HepG2 (cell line): ENCODE results near the gene GPR149. TPM values are rescaled to one million over a fixed set of nuclear protein-coding genes. Genes with fewer than 3 reads are reported as not detected.

Source experiments
- ATF6 ChIP-seq: sonication (generic); formaldehyde crosslinking; conservative IDR thresholded peaks from 2 replicates; pipeline ENCODE4 v1.4.0; 2020; ENCODE audit warnings: missing genetic modification reagents
- ATF7 ChIP-seq, 2 experiments: fragments of 450-650 bp in 1 of 2; sonication (generic) in 1 of 2; formaldehyde crosslinking in 1 of 2; IDR thresholded peaks; 2 replicates each; pipeline versions ENCODE4 v1.4.0 to v1.6.1; 2016 to 2020; ENCODE audit warnings: antibody characterized with exemption in 1 of 2, mild to moderate bottlenecking in 1 of 2, missing genetic modification reagents in 1 of 2
- ATRX ChIP-seq: sonication (generic); formaldehyde crosslinking; IDR thresholded peaks from 2 replicates; pipeline ENCODE4 v1.4.0; 2020; ENCODE audit warnings: missing genetic modification reagents, borderline replicate concordance
- BCL6 ChIP-seq: IDR thresholded peaks from 2 replicates; pipeline ENCODE4 v1.6.1; 2016; ENCODE audit warnings: missing genetic modification reagents, missing compliant biosample characterization
- GTF2F1 ChIP-seq: fragments of 150-350 bp; IDR thresholded peaks from 2 replicates; pipeline ENCODE4 v1.6.1; 2014; ENCODE audit warnings: low read length
- HCFC1 ChIP-seq: fragments of 150-350 bp; IDR thresholded peaks from 2 replicates; pipeline ENCODE4 v1.6.1; 2014; ENCODE audit warnings: low read depth, low read length
- HDAC6 ChIP-seq: fragments of 200-600 bp; sonication (generic); IDR thresholded peaks from 2 replicates; pipeline ENCODE4 v1.7.0; 2017; ENCODE audit warnings: mild to moderate bottlenecking, antibody characterized with exemption, low read length, low read depth
- KMT2A ChIP-seq: sonication (generic); formaldehyde crosslinking; IDR thresholded peaks from 2 replicates; pipeline ENCODE4 v1.4.0; 2020; ENCODE audit warnings: missing genetic modification reagents
- MTF1 ChIP-seq: sonication (generic); formaldehyde crosslinking; IDR thresholded peaks from 2 replicates; pipeline ENCODE4 v1.5.0; 2020; ENCODE audit warnings: missing genetic modification reagents
- NAIF1 ChIP-seq: sonication (generic); formaldehyde crosslinking; IDR thresholded peaks from 2 replicates; pipeline ENCODE4 v1.5.0; 2020; ENCODE audit warnings: mild to moderate bottlenecking, missing genetic modification reagents, borderline replicate concordance
- NFE2L1 ChIP-seq: sonication (generic); formaldehyde crosslinking; IDR thresholded peaks from 2 replicates; pipeline ENCODE4 v1.4.0; 2020; ENCODE audit warnings: missing genetic modification reagents, mild to moderate bottlenecking, borderline replicate concordance
- SOX5 ChIP-seq: IDR thresholded peaks from 2 replicates; pipeline ENCODE4 v1.6.1; 2016; ENCODE audit warnings: borderline replicate concordance
- SRSF9 ChIP-seq: fragments of 200-400 bp; formaldehyde crosslinking; IDR thresholded peaks from 2 replicates; pipeline ENCODE4 v1.6.1; 2018; ENCODE audit warnings: borderline replicate concordance, mild to moderate bottlenecking, low read depth, low read length; ENCODE audit not compliant: insufficient read depth, poor library complexity, severe bottlenecking
- STAT6 ChIP-seq: sonication (generic); formaldehyde crosslinking; IDR thresholded peaks from 2 replicates; pipeline ENCODE4 v1.4.0; 2020; ENCODE audit warnings: missing genetic modification reagents, mild to moderate bottlenecking, borderline replicate concordance
- SUZ12 ChIP-seq: fragments of 150-350 bp; IDR thresholded peaks from 2 replicates; pipeline ENCODE4 v1.6.1; 2014; ENCODE audit warnings: low read depth, low read length
- TARDBP ChIP-seq: sonication (generic); formaldehyde crosslinking; IDR thresholded peaks from 2 replicates; pipeline ENCODE4 v1.8.0; 2022; ENCODE audit warnings: mild to moderate bottlenecking, missing genetic modification reagents
- ZBTB43 ChIP-seq: sonication (generic); formaldehyde crosslinking; conservative IDR thresholded peaks from 2 replicates; pipeline ENCODE4 v1.4.0; 2020; ENCODE audit warnings: missing genetic modification reagents
- ZBTB7A ChIP-seq: sonication (generic); formaldehyde crosslinking; IDR thresholded peaks from 2 replicates; pipeline ENCODE4 v1.8.0; 2022; ENCODE audit warnings: mild to moderate bottlenecking, missing genetic modification reagents
- ZKSCAN1 ChIP-seq: fragments of 150-350 bp; IDR thresholded peaks from 2 replicates; pipeline ENCODE4 v1.6.1; 2014; ENCODE audit warnings: low read length
- ZNF10 ChIP-seq: sonication (generic); formaldehyde crosslinking; IDR thresholded peaks from 2 replicates; pipeline ENCODE4 v1.4.0; 2020; ENCODE audit warnings: mild to moderate bottlenecking, low read depth, missing genetic modification reagents, borderline replicate concordance
- ZNF724P ChIP-seq: sonication (generic); formaldehyde crosslinking; IDR thresholded peaks from 2 replicates; pipeline ENCODE4 v1.8.0; 2022; ENCODE audit warnings: missing genetic modification reagents, borderline replicate concordance
- ZNF749 ChIP-seq: sonication (generic); formaldehyde crosslinking; IDR thresholded peaks from 2 replicates; pipeline ENCODE4 v1.8.0; 2022; ENCODE audit warnings: mild to moderate bottlenecking, missing genetic modification reagents, moderate library complexity, borderline replicate concordance
- polyA plus RNA-seq, 8 experiments: library from polyadenylated mRNA; depleted of rRNA in 3 of 8; stranded (reverse) in 7 of 8; unstranded in 1 of 8; fragments of >200 nt; fragmentation: Illumina TruSeq in 4 of 8; extraction: Trizol in 4 of 8; gene quantifications; 2 replicates each; pipeline versions ENCODE4 v1.2.1 to v1.2.3, GENCODE V29; 2011 to 2016; ENCODE audit warnings: low read depth in 4 of 8, missing spikeins in 1 of 8, mixed read lengths in 1 of 8; ENCODE audit not compliant: insufficient read depth in 1 of 8
- total RNA-seq, 5 experiments: library from RNA; depleted of rRNA; stranded (reverse); fragments of >200 nt; fragmentation: Illumina TruSeq; extraction: Trizol; gene quantifications; 2 replicates each; pipeline ENCODE4 v1.2.3, GENCODE V29; 2016; ENCODE audit warnings: low read depth in 1 of 5
- TF ChIP-seq, protein P1 (sequence below): fragments of 450-650 bp; IDR thresholded peaks from 2 replicates; pipeline ENCODE4 v1.6.1; 2017

GPR149 gene
- total and polyA plus RNA-seq, 2 of the 13 experiments (the other 11 are each of a cell fraction or from before 2014, with no cell fraction given): not detected

- TF ChIP-seq, protein P1, sequence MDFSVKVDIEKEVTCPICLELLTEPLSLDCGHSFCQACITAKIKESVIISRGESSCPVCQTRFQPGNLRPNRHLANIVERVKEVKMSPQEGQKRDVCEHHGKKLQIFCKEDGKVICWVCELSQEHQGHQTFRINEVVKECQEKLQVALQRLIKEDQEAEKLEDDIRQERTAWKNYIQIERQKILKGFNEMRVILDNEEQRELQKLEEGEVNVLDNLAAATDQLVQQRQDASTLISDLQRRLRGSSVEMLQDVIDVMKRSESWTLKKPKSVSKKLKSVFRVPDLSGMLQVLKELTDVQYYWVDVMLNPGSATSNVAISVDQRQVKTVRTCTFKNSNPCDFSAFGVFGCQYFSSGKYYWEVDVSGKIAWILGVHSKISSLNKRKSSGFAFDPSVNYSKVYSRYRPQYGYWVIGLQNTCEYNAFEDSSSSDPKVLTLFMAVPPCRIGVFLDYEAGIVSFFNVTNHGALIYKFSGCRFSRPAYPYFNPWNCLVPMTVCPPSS: no peak
- TF ChIP-seq ZNF10 (CRISPR knock-in tag) (no peak), ATF6 (CRISPR knock-in tag) (no peak; the same call in 1 of the 2 replicates), NFE2L1 (CRISPR knock-in tag) (no peak), MTF1 (CRISPR knock-in tag) (no peak), ATRX (CRISPR knock-in tag) (no peak), TARDBP (CRISPR knock-in tag) (0 out of 2 replicates have a peak, but pooled peaks have one; percentile 36), ZKSCAN1 (no peak), STAT6 (CRISPR knock-in tag) (no peak), KMT2A (CRISPR knock-in tag) (no peak; the same call in 1 of the 2 replicates), ATF7 (IDR thresholded peaks at IDR 0.05) (peak; percentile 92), ATF7 (CRISPR knock-in tag; IDR thresholded peaks at IDR 0.05) (peak; percentile 92), ZBTB43 (CRISPR knock-in tag) (no peak), GTF2F1 (no peak), SUZ12 (no peak), ZNF749 (no peak), ZBTB7A (CRISPR knock-in tag) (peak; percentile 97), BCL6 (no peak), HCFC1 (no peak), SOX5 (CRISPR knock-in tag) (0 out of 2 replicates have a peak, but pooled peaks have one; percentile 19), NAIF1 (CRISPR knock-in tag) (peak; percentile 81), HDAC6 (no peak), SRSF9 (no peak), ZNF724P (0 out of 2 replicates have a peak, but pooled peaks have one; percentile 34)
These were observed 105.9 kb downstream of the GPR149 start, which contains the start of gene DHX36 (continued) for GRCh38 chr3:154323891-154324738.
